K562 (cell line): ENCODE data around the gene RAVER2. TPM values are rescaled to one million over a fixed set of nuclear protein-coding genes. Genes with fewer than 3 reads are reported as not detected.
A peak's percentile ranks its signal among the peaks of the same experiment; 100 is the strongest.

Experiments
- ATAC-seq: fragments of 200-7000 bp; cut with Tn5 transposase; 3 replicates; pipeline ENCODE4 v1.9.1; 2020; ENCODE audit warnings: moderate library complexity
- BruUV-seq: library from RNA; stranded (reverse); fragments of 400-500 nt; replicated peaks from 2 replicates; lab custom pipeline; 2021; lab: Mats Ljungman, UMichigan
- CTCF ChIA-PET: fragments of 300-600 bp; formaldehyde crosslinking; extraction: SDS; loops from one replicate; lab custom pipeline; 2021; ENCODE audit warnings: low intra/inter-chr PET ratio; lab: Yijun Ruan, JAX
- POLR2A ChIA-PET: fragments of 300-600, 350-650 bp; sonication (Branson Sonifier 250); formaldehyde crosslinking; extraction: SDS; loops from one replicate; lab custom pipeline; 2021; ENCODE audit warnings: antibody characterized with exemption, inconsistent platforms; lab: Yijun Ruan, JAX
- DNase-seq, 4 experiments: peaks; one replicate each; pipeline versions ENCODE4 v3.0.0 to v3.0.0-alpha.2; 2011 to 2018; ENCODE audit warnings: low spot score in 3 of 4, mixed read lengths in 3 of 4; ENCODE audit errors: extremely low read depth in 1 of 4
- FAIRE-seq: peaks from 2 replicates; lab custom pipeline; 2011; peaks lifted over from hg19 to GRCh38; lab: Jason Lieb, UNC
- H2AFZ ChIP-seq: 2 replicates; pipeline ENCODE4 v1.6.0; 2011; ENCODE audit warnings: low read depth, low read length, control low read depth, inconsistent platforms
- H3K27ac ChIP-seq: fragments of 200-600 bp; 3 replicates; pipeline ENCODE4 v1.8.0; 2011; ENCODE audit warnings: low read depth, mild to moderate bottlenecking, control low read depth, inconsistent platforms, low read length, moderate library complexity, mixed read lengths; ENCODE audit errors: extremely low read depth
- H3K27me3 ChIP-seq, 2 experiments: fragments of 300-600 bp in 1 of 2; 2 replicates in 1 of 2; 3 replicates in 1 of 2; pipeline versions ENCODE4 v1.6.0 to v1.8.0; 2011; ENCODE audit warnings: inconsistent platforms in 2 of 2, low read length in 2 of 2, mild to moderate bottlenecking in 1 of 2, mixed read lengths in 1 of 2, moderate library complexity in 1 of 2; ENCODE audit not compliant: control insufficient read depth in 2 of 2, insufficient read depth in 2 of 2
- H3K36me3 ChIP-seq: fragments of 300-600 bp; 3 replicates; pipeline ENCODE4 v1.8.0; 2011; ENCODE audit warnings: mild to moderate bottlenecking, low read length, inconsistent platforms; ENCODE audit not compliant: control insufficient read depth, insufficient read depth
- H3K4me1 ChIP-seq, 2 experiments: fragments of 200-600 bp in 1 of 2; replicated peaks in 1 of 2; 2 replicates in 1 of 2; 3 replicates in 1 of 2; pipeline versions ENCODE4 v1.5.1 to v1.8.0; 2011; ENCODE audit warnings: inconsistent platforms in 2 of 2, low read length in 2 of 2, mild to moderate bottlenecking in 1 of 2, mixed read lengths in 1 of 2, moderate library complexity in 1 of 2; ENCODE audit not compliant: control insufficient read depth in 2 of 2, insufficient read depth in 2 of 2
- H3K4me2 ChIP-seq: 2 replicates; pipeline ENCODE4 v1.6.1; 2011; ENCODE audit warnings: low read length, control low read depth, inconsistent platforms, mixed read lengths; ENCODE audit not compliant: insufficient read depth
- H3K4me3 ChIP-seq: fragments of 200-600 bp; sonication (generic), shearing (Covaris generic); 2 replicates; pipeline ENCODE4 v1.5.1; 2016; ENCODE audit warnings: control low read depth, inconsistent platforms
- H3K79me2 ChIP-seq: fragments of 200-600 bp; 3 replicates; pipeline ENCODE4 v1.8.0; 2011; ENCODE audit warnings: low read length, inconsistent platforms; ENCODE audit not compliant: control insufficient read depth, insufficient read depth
- H3K9ac ChIP-seq, 2 experiments: 2 replicates each; pipeline versions ENCODE4 v1.6.0 to v1.6.1; 2011; ENCODE audit warnings: low read depth in 2 of 2, low read length in 2 of 2, control low read depth in 1 of 2, inconsistent platforms in 1 of 2, mild to moderate bottlenecking in 1 of 2, mixed read lengths in 1 of 2; ENCODE audit not compliant: insufficient read depth in 1 of 2
- H3K9me1 ChIP-seq: one replicate; pipeline ENCODE4 v1.6.0; 2011; ENCODE audit warnings: inconsistent platforms, mild to moderate bottlenecking, low read length, moderate library complexity; ENCODE audit not compliant: control insufficient read depth, insufficient read depth
- H3K9me3 ChIP-seq: replicated peaks from 2 replicates; pipeline ENCODE4 v1.5.1; 2011; ENCODE audit warnings: low read depth, low read length, inconsistent platforms; ENCODE audit not compliant: control insufficient read depth, insufficient read depth
- H4K20me1 ChIP-seq: replicated peaks from 2 replicates; pipeline ENCODE4 v1.6.1; 2011; ENCODE audit warnings: low read length, inconsistent platforms, mixed read lengths; ENCODE audit not compliant: control insufficient read depth, insufficient read depth
- CBFA2T3 ChIP-seq: fragments of 450-650 bp; IDR thresholded peaks from 2 replicates; pipeline ENCODE4 v1.6.1; 2017
- CC2D1A ChIP-seq: fragments of 450-650 bp; IDR thresholded peaks from 2 replicates; pipeline ENCODE4 v1.6.1; 2017; ENCODE audit warnings: mild to moderate bottlenecking
- JUND ChIP-seq, 2 experiments: IDR thresholded peaks; 2 replicates in 1 of 2; 3 replicates in 1 of 2; pipeline ENCODE4 v1.6.1; 2011; ENCODE audit warnings: borderline replicate concordance in 2 of 2, low read depth in 2 of 2, low read length in 2 of 2, improper control_type of control experiment in 1 of 2, missing biosample characterization in 1 of 2, missing genetic modification characterization in 1 of 2, missing genetic modification reagents in 1 of 2
- SPI1 ChIP-seq: IDR thresholded peaks from 2 replicates; pipeline ENCODE4 v1.6.1; 2011; ENCODE audit warnings: low read depth, low read length, control low read depth, borderline replicate concordance
- ZNF165 ChIP-seq: fragments of 250-450 bp; sonication (Bioruptor Pico); IDR thresholded peaks from 2 replicates; pipeline ENCODE4 v1.4.0; 2020; ENCODE audit warnings: borderline replicate concordance
- ZNF551 ChIP-seq: fragments of 250-450 bp; sonication (Bioruptor Pico); IDR thresholded peaks from 2 replicates; pipeline ENCODE4 v1.5.0; 2021; ENCODE audit warnings: mild to moderate bottlenecking, moderate library complexity
- WGBS: fragments of 100-300 bp; shearing (Covaris generic); methylation state at CpG from one replicate; pipeline ENCODE4 v1.1.6; 2016; ENCODE audit warnings: low coverage, mixed read lengths; ENCODE audit not compliant: insufficient coverage; ENCODE audit errors: missing lambda C conversion rate; 5-methylcytosine and 5-hydroxymethylcytosine counted together
- in situ Hi-C: fragments of 300-500 bp; cut with MboI; formaldehyde crosslinking; loops from 4 replicates; pipeline ENCODE4 v1.15.0; 2018; ENCODE audit warnings: inconsistent platforms, mixed read lengths
- intact Hi-C: fragments of 100-400 bp; cut with micrococcal nuclease; formaldehyde crosslinking; loops from 2 replicates; pipeline ENCODE4 v1.14.2; 2022
- polyA plus RNA-seq, 8 experiments: library from polyadenylated mRNA; depleted of rRNA in 4 of 8; stranded (reverse) in 5 of 8; unstranded in 3 of 8; fragments of >200 nt; fragmentation: Nextera tagmentation in 2 of 8; fragmentation: Illumina TruSeq in 1 of 8; extraction: Ambion mirVana in 2 of 8; extraction: Trizol in 1 of 8; gene quantifications; 2 replicates each; pipeline versions ENCODE4 v1.2.1 to v1.2.3, GENCODE V29; 2011 to 2014; ENCODE audit warnings: inconsistent platforms in 1 of 8, missing spikeins in 1 of 8
- total RNA-seq, 7 experiments: library from RNA; depleted of rRNA in 6 of 7; stranded (reverse); fragments of >200 nt in 6 of 7; fragmentation: Illumina TruSeq in 2 of 7; extraction: Trizol in 2 of 7; gene quantifications; 2 replicates each; pipeline versions ENCODE4 v1.2.1 to v1.2.3, GENCODE V29; 2011 to 2021; ENCODE audit warnings: low replicate concordance in 1 of 7

Gene RAVER2
- total and polyA plus RNA-seq, 9 of the 15 experiments (the other 6 are each of a cell fraction or from before 2014, with no cell fraction given): 1.8 to 6.1 (median 4.4) TPM

- TF ChIP-seq JUND (IDR thresholded peaks at IDR 0.05; ENCODE audit: borderline replicate concordance, low read depth, low read length) (no peak), JUND (tag; IDR thresholded peaks at IDR 0.05; ENCODE audit: borderline replicate concordance, low read depth, low read length) (no peak), CBFA2T3 (no peak), CC2D1A (no peak), ZNF551 (no peak)
Measured at GRCh38 chr1:64850846-64851245, 106.0 kb downstream of the RAVER2 start (continued).

- in situ Hi-C loops: no loop called here
- no peak for FAIRE-seq
- Histone ChIP-seq H2AFZ (no peak overlapping the region), H3K9me1 (no peaks in the 10 kb centered on the region), H3K27ac (no peak overlapping the region), H3K9ac (no peak overlapping the region), H3K4me3 (no peak overlapping the region), H3K27me3 (no peaks in the 10 kb centered on the region), H3K4me2 (no peak overlapping the region), H4K20me1 (no peaks in the 10 kb centered on the region)
- POLR2A ChIA-PET: interaction anchor here (1.0 to 1.1 kb wide), 2 partner anchors 19 to 47 kb away, joined by 3 to 4 read pairs; no protein-coding TSS in a partner anchor
- 94% methylated on average over 7 of the region's 7 CpGs for WGBS
- intact Hi-C loops: no loop called here
- no TSS peak for BruUV-seq
- no peak for DNase-seq
- ATAC-seq: no peak
- TF ChIP-seq SPI1: peak; percentile 89
- TF ChIP-seq ZNF165: no peak
- TF ChIP-seq, all 486 proteins: peak for 1
- Histone ChIP-seq H3K4me1 (no peaks in the 10 kb centered on the region), H3K79me2 (no peaks in the 10 kb centered on the region), H3K36me3 (peaks cover 54% of the 10 kb centered on the region; the same call in 2 of the 3 replicates), H3K9me3 (no peaks in the 10 kb centered on the region)
- CTCF ChIA-PET: no interaction called here
Measured at GRCh38 chr1:64851664-64852063, 106.8 kb downstream of the RAVER2 start.
